PC-9 (cell line): ENCODE measurements around the gene PNPO.

Experiments used
- EZH2 ChIP-seq: fragments of 200-600 bp; sonication (generic); IDR thresholded peaks from 2 replicates; pipeline ENCODE4 v1.8.0; 2017; ENCODE audit warnings: antibody characterized with exemption, low read depth
- TF ChIP-seq, protein P1 (sequence below): fragments of 200-600 bp; sonication (generic); conservative IDR thresholded peaks from 2 replicates; pipeline ENCODE4 v1.6.1; 2017; ENCODE audit warnings: mixed run types, antibody characterized with exemption, mild to moderate bottlenecking, moderate library complexity

DNA sequence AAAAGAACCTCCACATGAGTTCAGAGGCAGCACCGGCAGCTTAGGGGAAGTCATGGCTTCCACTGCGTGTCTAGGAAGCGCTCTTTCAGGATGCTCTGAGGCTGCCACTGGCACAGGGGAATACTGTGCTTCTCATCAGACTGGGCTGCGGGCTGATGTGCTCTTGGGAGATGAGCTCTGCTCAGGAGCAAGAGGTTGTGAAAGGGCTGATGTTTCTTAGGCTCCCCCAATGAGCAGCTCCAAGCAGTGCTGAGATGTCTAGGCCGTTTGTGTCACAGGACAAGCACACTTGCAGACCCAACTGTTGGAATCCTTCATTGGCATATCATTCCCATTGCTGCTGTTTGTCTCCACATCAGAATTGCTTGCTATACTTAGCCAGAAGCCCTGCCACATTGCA lies 41.7 kb upstream of the PNPO start:
- TF ChIP-seq, protein P1, sequence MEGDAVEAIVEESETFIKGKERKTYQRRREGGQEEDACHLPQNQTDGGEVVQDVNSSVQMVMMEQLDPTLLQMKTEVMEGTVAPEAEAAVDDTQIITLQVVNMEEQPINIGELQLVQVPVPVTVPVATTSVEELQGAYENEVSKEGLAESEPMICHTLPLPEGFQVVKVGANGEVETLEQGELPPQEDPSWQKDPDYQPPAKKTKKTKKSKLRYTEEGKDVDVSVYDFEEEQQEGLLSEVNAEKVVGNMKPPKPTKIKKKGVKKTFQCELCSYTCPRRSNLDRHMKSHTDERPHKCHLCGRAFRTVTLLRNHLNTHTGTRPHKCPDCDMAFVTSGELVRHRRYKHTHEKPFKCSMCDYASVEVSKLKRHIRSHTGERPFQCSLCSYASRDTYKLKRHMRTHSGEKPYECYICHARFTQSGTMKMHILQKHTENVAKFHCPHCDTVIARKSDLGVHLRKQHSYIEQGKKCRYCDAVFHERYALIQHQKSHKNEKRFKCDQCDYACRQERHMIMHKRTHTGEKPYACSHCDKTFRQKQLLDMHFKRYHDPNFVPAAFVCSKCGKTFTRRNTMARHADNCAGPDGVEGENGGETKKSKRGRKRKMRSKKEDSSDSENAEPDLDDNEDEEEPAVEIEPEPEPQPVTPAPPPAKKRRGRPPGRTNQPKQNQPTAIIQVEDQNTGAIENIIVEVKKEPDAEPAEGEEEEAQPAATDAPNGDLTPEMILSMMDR: no peak
- TF ChIP-seq EZH2: no peak
